Liver (tissue), 3 donors: ENCODE results near the gene CD247.

Experiments
- ATF3 ChIP-seq: IDR thresholded peaks from 2 replicates; pipeline ENCODE4 v1.6.1; 2016; ENCODE audit warnings: antibody characterized with exemption
- CTCF ChIP-seq: fragments of 150-350 bp; IDR thresholded peaks from 2 replicates; pipeline ENCODE4 v1.5.1; 2017; ENCODE audit warnings: improper control_type of control experiment, low read depth, low read length; ENCODE audit not compliant: missing input control
- EGR1 ChIP-seq, 2 donors: IDR thresholded peaks; 2 replicates each; pipeline ENCODE4 v1.6.1; 2016 to 2018; ENCODE audit warnings: antibody characterized with exemption in 2 of 2, low read depth in 2 of 2
- FOXA1 ChIP-seq: IDR thresholded peaks from 2 replicates; pipeline ENCODE4 v1.6.1; 2016; ENCODE audit warnings: antibody characterized with exemption
- FOXA2 ChIP-seq: IDR thresholded peaks from 2 replicates; pipeline ENCODE4 v1.6.1; 2016; ENCODE audit warnings: antibody characterized with exemption
- GABPA ChIP-seq, 2 donors: IDR thresholded peaks in 1 of 2; conservative IDR thresholded peaks in 1 of 2; 2 replicates each; pipeline ENCODE4 v1.6.1; 2016; ENCODE audit warnings: antibody characterized with exemption in 2 of 2, mild to moderate bottlenecking in 1 of 2, moderate library complexity in 1 of 2
- MAX ChIP-seq: IDR thresholded peaks from 2 replicates; pipeline ENCODE4 v1.6.1; 2016; ENCODE audit warnings: antibody characterized with exemption
- REST ChIP-seq: IDR thresholded peaks from 2 replicates; pipeline ENCODE4 v1.6.1; 2016; ENCODE audit warnings: antibody characterized with exemption, mild to moderate bottlenecking
- RXRA ChIP-seq, 2 donors: IDR thresholded peaks; 2 replicates each; pipeline ENCODE4 v1.6.1; 2017 to 2018; ENCODE audit warnings: antibody characterized with exemption in 2 of 2, mild to moderate bottlenecking in 1 of 2
- SP1 ChIP-seq: IDR thresholded peaks from 2 replicates; pipeline ENCODE4 v1.6.1; 2018; ENCODE audit warnings: antibody characterized with exemption, mild to moderate bottlenecking
- TAF1 ChIP-seq: conservative IDR thresholded peaks from 2 replicates; pipeline ENCODE4 v1.6.1; 2016; ENCODE audit warnings: antibody characterized with exemption, mild to moderate bottlenecking
- YY1 ChIP-seq: IDR thresholded peaks from 2 replicates; pipeline ENCODE4 v1.6.1; 2016; ENCODE audit warnings: antibody characterized with exemption, mild to moderate bottlenecking
- ZBTB33 ChIP-seq: IDR thresholded peaks from 2 replicates; pipeline ENCODE4 v1.6.1; 2016; ENCODE audit warnings: antibody characterized with exemption
- donor health status: healthy.
- donor health status: healthy.

GRCh38 chr1:167463080-167463479, 55.2 kb downstream of the CD247 start:
- no peak for TF ChIP-seq CTCF
- no peak for TF ChIP-seq TAF1
- no peak for TF ChIP-seq REST
- TF ChIP-seq ATF3: no peak
- TF ChIP-seq ZBTB33: no peak
- no peak for TF ChIP-seq MAX
- no peak for TF ChIP-seq SP1
- no peak for TF ChIP-seq YY1
- no peak for TF ChIP-seq EGR1 (IDR thresholded peaks at IDR 0.05; ENCODE audit: low read depth in 2 of 2)
- TF ChIP-seq FOXA2: no peak
- no peak for TF ChIP-seq FOXA1
- TF ChIP-seq RXRA (IDR thresholded peaks at IDR 0.05): no peak
- no peak for TF ChIP-seq GABPA (IDR thresholded peaks at IDR 0.05 in 1 of 2, conservative IDR thresholded peaks at IDR 0.05 in 1 of 2)
